Kidney (tissue), 22 donors: ENCODE data around the gene PIK3R3. TPM values are rescaled to one million over a fixed set of nuclear protein-coding genes. Genes with fewer than 3 reads are reported as not detected.

Experiments used
- DNase-seq, 5 donors: peaks; one replicate each; pipeline ENCODE4 v3.0.0-alpha.2; 2013 to 2020
- FAIRE-seq: peaks from 2 replicates; lab custom pipeline; 2012; peaks lifted over from hg19 to GRCh38; lab: Jason Lieb, UNC
- H3K27ac ChIP-seq, 2 donors: one replicate each; pipeline ENCODE4 v1.7.0; 2013; ENCODE audit warnings: low read depth in 2 of 2, low read length in 2 of 2, inconsistent platforms in 1 of 2
- H3K27me3 ChIP-seq: one replicate; pipeline ENCODE4 v1.7.1; 2013; ENCODE audit warnings: low read length, inconsistent platforms; ENCODE audit not compliant: control insufficient read depth, insufficient read depth
- H3K36me3 ChIP-seq, 3 donors: one replicate each; pipeline versions ENCODE4 v1.7.0 to v1.7.1; 2013; ENCODE audit warnings: low read length in 3 of 3, control low read depth in 1 of 3, inconsistent platforms in 1 of 3; ENCODE audit not compliant: insufficient read depth in 3 of 3, control insufficient read depth in 2 of 3
- H3K4me1 ChIP-seq, 3 donors: one replicate each; pipeline versions ENCODE4 v1.7.0 to v1.7.1; 2013; ENCODE audit warnings: low read length in 3 of 3, inconsistent platforms in 1 of 3, low read depth in 1 of 3; ENCODE audit not compliant: control insufficient read depth in 2 of 3, insufficient read depth in 2 of 3
- H3K4me3 ChIP-seq, 3 donors: one replicate each; pipeline versions ENCODE4 v1.7.0 to v1.8.1; 2013; ENCODE audit warnings: low read length in 3 of 3, control low read depth in 1 of 3, inconsistent platforms in 1 of 3
- H3K9ac ChIP-seq, 3 donors: one replicate each; pipeline versions ENCODE4 v1.7.0 to v1.7.1; 2013; ENCODE audit warnings: low read length in 3 of 3, control low read depth in 1 of 3, inconsistent platforms in 1 of 3
- H3K9me3 ChIP-seq, 3 donors: one replicate each; pipeline versions ENCODE4 v1.7.0 to v1.7.1; 2013; ENCODE audit warnings: low read length in 3 of 3, control low read depth in 1 of 3, inconsistent platforms in 1 of 3; ENCODE audit not compliant: control insufficient read depth in 2 of 3, insufficient read depth in 1 of 3
- CTCF ChIP-seq: IDR thresholded peaks from 3 replicates; pipeline ENCODE4 v1.5.1; 2012; ENCODE audit warnings: mild to moderate bottlenecking, moderate library complexity, borderline replicate concordance; ENCODE audit not compliant: insufficient read depth; ENCODE audit errors: extremely low read depth
- intact Hi-C: fragments of 100-400 bp; cut with DNase I; formaldehyde crosslinking; loops from one replicate; pipeline ENCODE4 v1.11.1; 2022
- long read RNA-seq, 10 donors: library from polyadenylated mRNA in 1 of 10; unstranded in 1 of 10; transcript quantifications; one replicate each; pipeline ENCODE4 v2.0.0 and lab custom pipeline, GENCODE V29; 2021 to 2026
- polyA plus RNA-seq: library from polyadenylated mRNA; stranded (reverse); fragments of 350-450 nt; fragmentation: Illumina TruSeq; extraction: RNeasy Lipid Tissue Mini Kit (QIAGEN cat#74804); gene quantifications from one replicate; pipeline ENCODE4 v1.2.3, GENCODE V29; 2014; ENCODE audit warnings: low read depth, low replicate concordance; ENCODE audit not compliant: insufficient read depth
- total RNA-seq: library from RNA; stranded (reverse); fragmentation: NEBNext Ultra II Directional; extraction: Animal tissue kit (Norgen Biotek cat#: 25700); gene quantifications from one replicate; pipeline ENCODE4 v1.2.1, GENCODE V29; 2021
- donor health status: control.
- donor health status: control.
- donor health status: control.
- donor health status: control.
- donor health status: control.
- donor health status: DM: yes; HTN: yes; CAD: no.
- donor health status: Normal renal cell carcinoma (clear cell type).

The PIK3R3 gene
- total RNA-seq (44.2 TPM), polyA plus RNA-seq (9.7 TPM)
- long read RNA-seq, donor 1, full-length matches to known transcripts: 2 of 2 reads
- long read RNA-seq, donor 1, partial matches to known transcripts: 0 of 2 reads
- long read RNA-seq, donor 1, other reads (novel, unspliced or antisense): 0 of 2 reads
- long read RNA-seq, donor 2, full-length matches to known transcripts: 2 of 2 reads
- long read RNA-seq, donor 2, partial matches to known transcripts: 0 of 2 reads
- long read RNA-seq, donor 2, other reads (novel, unspliced or antisense): 0 of 2 reads
- long read RNA-seq, donor 3, full-length matches to known transcripts: 2 of 2 reads
- long read RNA-seq, donor 3, partial matches to known transcripts: 0 of 2 reads
- long read RNA-seq, donor 3, other reads (novel, unspliced or antisense): 0 of 2 reads
- long read RNA-seq, donor 4, full-length matches to known transcripts: 2 of 2 reads
- long read RNA-seq, donor 4, partial matches to known transcripts: 0 of 2 reads
- long read RNA-seq, donor 4, other reads (novel, unspliced or antisense): 0 of 2 reads
- long read RNA-seq, donor 5: 0 reads
- long read RNA-seq, donor 6, full-length matches to known transcripts: 1 of 1 reads
- long read RNA-seq, donor 6, partial matches to known transcripts: 0 of 1 reads
- long read RNA-seq, donor 6, other reads (novel, unspliced or antisense): 0 of 1 reads
- long read RNA-seq, donor 7, full-length matches to known transcripts: 13 of 45 reads
- long read RNA-seq, donor 7, partial matches to known transcripts: 15 of 45 reads
- long read RNA-seq, donor 7, other reads (novel, unspliced or antisense): 17 of 45 reads
- long read RNA-seq, donor 8: 0 reads
- long read RNA-seq, donor 9: 0 reads
- long read RNA-seq, donor 10, full-length matches to known transcripts: 1 of 1 reads
- long read RNA-seq, donor 10, partial matches to known transcripts: 0 of 1 reads
- long read RNA-seq, donor 10, other reads (novel, unspliced or antisense): 0 of 1 reads

GRCh38 chr1:46132529-46133180 lies at the start of gene PIK3R3:
TSS of gene PIK3R3 (minus strand) at chr1:46132629. CDS start at chr1:46131952, 677 bp downstream.
- DNase-seq (peak; percentile 99 to 100 (median 99)), FAIRE-seq (peak; percentile 78)
- peak; percentile 8 for TF ChIP-seq CTCF
- Histone ChIP-seq H3K4me1 (peaks cover 4 to 8% (median 7%) of the 10 kb centered on the region in 3 donors), H3K9me3 (no peaks in the 10 kb centered on the region), H3K4me3 (peak within 1 kb of the TSS; percentile 86 to 91 (median 87)), H3K36me3 (no peaks in the 10 kb centered on the region), H3K9ac (peak within 1 kb of the TSS; percentile 78 to 93 (median 87)), H3K27ac (peak within 1 kb of the TSS; percentile 93 to 97), H3K27me3 (no peaks in the 10 kb centered on the region)
- intact Hi-C loops: no loop called here

DNA sequence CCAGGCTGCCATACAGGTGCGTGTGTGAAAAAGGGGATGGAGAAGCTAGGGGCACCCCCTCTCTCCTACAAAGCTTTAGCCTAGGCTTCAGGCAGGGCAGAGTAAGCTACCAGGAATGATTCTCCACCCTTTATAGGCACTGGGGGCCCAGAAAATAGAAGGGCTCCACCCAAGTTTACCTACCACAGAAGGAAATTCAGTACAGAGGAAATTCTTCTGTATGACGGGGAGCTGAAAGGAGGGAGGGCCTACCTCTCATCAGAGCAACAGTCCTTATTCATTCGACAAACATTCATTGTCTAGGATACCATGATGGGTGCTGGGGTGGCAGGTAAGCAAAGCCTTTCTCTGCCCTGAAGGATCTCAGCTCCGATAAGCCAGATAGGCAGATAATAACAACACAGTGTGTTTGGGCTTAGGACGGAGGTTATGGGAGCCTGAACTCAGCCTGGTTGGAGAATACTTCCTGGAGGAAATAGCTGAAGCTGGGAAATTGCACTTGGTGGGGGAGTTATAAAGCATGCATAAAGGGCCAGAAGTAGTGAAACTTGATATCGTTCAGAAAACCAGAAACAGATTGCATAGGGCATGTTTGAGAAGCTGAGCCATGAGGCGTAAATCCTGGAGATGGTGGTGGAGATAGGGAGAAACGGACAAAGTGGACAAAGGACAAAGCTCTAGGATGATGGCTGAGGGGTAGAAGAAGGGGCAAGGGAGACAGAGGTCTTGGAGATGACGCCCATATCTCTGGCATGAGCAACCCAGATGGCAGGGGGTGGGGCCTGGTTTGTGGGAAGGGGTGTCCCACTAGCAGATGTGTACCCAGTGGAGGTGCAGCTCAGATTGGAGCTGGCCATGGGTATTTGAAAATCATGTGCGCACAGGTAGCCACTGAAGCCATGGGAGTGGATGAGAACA lies 49.2 kb upstream of the PIK3R3 start:
- intact Hi-C loops: loop anchor here (5.0 kb wide), 1 partner anchor 139 kb away; no protein-coding TSS in a partner anchor
- TF ChIP-seq CTCF: no peak

More for the DNA sequence above, 49.2 kb upstream of the PIK3R3 start:
- DNase-seq (peak in 3 of 5 donors; percentile 45 to 79 (median 76)), FAIRE-seq (no peak)
- peak overlapping the region in 2 of 3 donors; percentile 60 to 66 for H3K4me3 ChIP-seq
- H3K27ac ChIP-seq: peak overlapping the region; percentile 80 to 92
- peaks cover 0 to 3% (median 0%) of the 10 kb centered on the region in 3 donors for H3K36me3 ChIP-seq
- no peaks in the 10 kb centered on the region for H3K27me3 ChIP-seq
- peaks cover 2 to 43% (median 39%) of the 10 kb centered on the region in 3 donors for H3K4me1 ChIP-seq
- peak overlapping the region in 2 of 3 donors; percentile 57 to 78 for H3K9ac ChIP-seq
- H3K9me3 ChIP-seq: no peaks in the 10 kb centered on the region
